ENCODE data around the gene C13orf46.
"Not testable (repeated sequence)": the region's sequence is repeated elsewhere in the genome, so short reads cannot be mapped to it uniquely, and the experiment has no call there.

C13orf46 gene

DNA sequence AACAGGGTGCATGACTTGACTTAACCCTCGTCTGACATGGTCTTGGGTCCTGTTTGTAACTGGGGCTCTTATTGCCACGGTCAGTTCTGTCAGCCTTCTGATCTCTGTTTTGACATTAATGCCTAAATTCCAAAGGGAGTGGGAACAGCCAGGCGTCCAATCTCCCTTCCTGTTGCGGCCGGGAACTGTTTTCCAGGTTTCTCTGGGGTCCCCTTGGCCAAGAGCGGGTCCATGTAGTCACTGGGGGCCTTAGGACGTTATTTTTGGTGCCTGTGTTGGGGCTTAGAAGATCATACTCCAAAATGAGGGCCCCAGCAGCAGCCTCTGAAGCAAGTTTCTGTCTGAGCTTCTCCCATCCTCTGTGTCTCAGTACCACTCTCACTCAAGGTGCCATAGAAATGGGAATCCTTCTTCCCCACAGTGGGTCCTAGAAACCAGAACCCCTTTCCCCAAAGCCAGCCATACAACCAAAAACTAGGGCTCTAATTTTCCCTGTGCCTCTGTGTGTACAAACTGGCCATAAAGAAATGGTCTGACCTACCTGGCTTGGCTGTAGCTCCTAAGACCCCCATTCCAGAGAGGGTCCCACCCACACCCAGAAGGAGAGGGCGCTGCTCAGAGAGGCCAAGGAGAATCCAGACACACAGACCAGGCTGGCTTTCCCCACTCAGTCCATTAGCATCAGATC is 50.4 kb downstream of the C13orf46 start:
- DNase-seq (ENCODE audit: low read depth in 2 of 2) = no peak

DNA sequence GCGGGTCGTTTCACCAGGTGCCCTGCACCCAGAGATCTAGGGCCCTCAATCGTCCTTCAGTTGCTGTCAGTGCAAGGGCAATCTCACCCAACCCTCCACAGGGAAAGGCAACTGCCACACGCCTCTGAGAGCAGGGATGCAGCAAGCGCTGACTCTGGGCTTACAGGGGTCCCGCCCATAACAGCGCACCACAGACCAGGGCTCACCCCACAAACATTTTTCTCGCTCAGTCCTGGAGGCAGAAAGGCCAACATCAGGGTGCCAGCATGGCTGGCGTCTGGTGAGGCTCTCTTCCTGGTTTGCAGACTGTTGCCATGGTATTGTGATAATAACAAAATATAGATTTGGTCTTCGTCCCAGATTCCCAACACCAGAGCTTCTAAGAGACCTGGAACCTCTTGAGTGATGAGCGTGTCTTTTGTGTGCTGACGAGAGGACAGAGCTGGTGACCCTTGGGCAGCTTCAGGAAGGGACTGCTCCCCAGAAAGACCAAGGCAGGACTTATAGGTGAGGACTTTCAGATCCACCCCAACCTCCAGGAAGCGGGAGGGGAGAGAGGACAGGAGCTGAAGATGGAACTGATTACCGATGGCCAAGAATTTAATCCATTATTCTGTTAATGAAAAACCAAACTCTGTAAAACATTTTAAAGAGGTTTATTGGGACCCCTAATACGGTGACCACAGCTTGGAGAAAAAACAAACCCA is 51.3 kb downstream of the C13orf46 start:
- DNase-seq (ENCODE audit: low read depth in 2 of 2) = no peak

- no peak for DNase-seq (ENCODE audit: low read depth in 2 of 2)
Observed at GRCh38 chr13:113921763-113922162, 52.1 kb downstream of the C13orf46 start.

DNA sequence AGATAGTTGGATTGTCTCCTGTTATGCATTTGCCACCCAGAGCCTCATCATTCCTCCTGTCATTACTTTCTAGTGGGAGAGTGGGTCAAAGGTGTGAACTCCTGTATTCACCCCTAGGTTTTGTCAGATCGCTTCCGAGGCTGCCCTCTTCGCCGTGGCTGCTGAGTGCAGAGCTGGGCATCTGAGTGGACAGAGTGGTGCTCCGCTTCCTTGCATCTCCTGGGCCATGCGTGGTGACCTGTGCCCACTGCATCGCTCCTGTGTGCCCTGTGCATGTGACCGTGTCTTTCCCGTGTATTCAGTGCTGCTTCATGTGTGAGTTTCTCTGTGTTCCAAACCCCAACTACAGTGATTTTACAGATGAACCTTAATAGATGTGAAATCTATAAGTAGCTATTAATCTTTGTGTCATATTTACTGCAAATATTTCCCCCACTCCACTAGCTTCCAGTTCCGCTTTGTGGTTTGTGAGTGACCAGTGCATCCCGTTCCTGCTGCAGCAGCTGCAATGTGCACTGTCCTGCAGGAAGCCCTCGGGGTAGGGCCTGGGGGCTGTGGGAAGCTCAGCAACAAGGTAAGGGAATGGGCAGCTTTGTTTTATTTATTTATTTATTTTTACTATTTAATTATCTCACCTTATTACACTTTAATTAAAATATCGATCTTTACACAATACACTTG is 53.1 kb downstream of the C13orf46 start:
- DNase-seq (ENCODE audit: low read depth in 2 of 2) = no peak

DNA sequence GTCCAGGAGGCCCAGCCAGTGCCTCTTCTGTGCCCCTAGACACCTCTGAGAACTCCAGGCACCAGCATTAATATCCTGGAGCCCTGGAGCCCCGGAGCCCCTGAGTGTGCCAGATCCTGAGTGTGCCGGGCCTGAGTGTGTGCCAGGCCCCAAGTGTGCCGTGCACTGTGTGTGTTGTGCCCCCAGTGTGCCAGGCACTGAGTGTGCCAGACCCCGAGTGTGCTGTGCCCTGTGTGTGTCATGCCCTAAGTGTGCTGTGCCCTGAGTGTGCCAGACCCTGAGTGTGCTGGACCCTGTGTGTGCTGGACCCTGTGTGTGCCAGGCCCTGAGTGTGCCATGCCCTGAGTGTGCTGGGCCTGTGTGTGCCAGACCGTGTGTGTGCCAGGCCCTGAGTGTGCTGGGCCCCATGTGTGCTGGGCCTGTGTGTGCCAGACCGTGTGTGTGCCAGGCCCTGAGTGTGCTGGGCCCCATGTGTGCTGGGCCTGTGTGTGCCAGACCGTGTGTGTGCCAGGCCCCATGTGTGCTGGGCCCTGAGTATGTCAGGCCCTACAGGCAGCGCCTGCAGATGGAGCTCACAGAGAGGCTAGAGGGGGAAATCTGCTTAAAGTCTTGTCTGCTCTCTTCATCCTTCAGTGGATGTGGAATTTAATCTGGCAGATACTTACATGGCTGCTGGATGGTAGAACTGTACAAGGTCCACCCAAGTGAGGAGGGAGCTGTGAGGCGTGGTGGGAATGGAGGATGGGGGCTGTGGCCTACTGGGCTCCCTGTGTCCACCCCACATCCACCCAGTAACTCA is 53.9 kb downstream of the C13orf46 start:
- DNase-seq (ENCODE audit: low read depth in 2 of 2) = no peak

GRCh38 chr13:113918981-113919701 is 54.7 kb downstream of the C13orf46 start:
- no peak for DNase-seq (ENCODE audit: low read depth in 2 of 2)

DNA sequence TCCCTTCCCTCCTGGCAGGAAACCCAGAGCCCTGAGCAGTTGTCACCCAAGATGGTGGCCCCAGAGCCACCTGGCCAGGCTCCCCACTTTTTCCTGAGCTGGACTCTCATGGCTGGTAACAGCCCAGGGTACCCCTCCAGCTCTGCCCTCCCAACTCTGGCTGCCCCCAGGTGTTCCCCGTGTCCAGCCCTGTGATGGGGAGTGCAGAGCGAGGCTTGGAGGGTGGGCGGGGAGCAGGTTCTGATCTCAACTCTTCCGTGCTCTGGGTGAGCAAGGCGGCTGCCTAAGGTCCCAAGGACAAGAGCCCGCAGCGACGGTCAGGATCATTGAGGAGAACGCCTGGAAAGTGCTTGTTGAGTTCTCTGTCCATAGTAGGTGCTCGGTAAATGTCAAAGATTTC is 55.3 kb downstream of the C13orf46 start:
- no peak for DNase-seq (ENCODE audit: low read depth in 2 of 2)

- no peak for DNase-seq (ENCODE audit: low read depth in 2 of 2)
Observed at GRCh38 chr13:113917594-113918371, 56.1 kb downstream of the C13orf46 start.

GRCh38 chr13:113917096-113917495 is 56.8 kb downstream of the C13orf46 start:
- DNase-seq (ENCODE audit: low read depth in 2 of 2) = no peak

- DNase-seq (ENCODE audit: low read depth in 2 of 2) = no peak
Observed at GRCh38 chr13:113916330-113916815, 57.5 kb downstream of the C13orf46 start.

DNA sequence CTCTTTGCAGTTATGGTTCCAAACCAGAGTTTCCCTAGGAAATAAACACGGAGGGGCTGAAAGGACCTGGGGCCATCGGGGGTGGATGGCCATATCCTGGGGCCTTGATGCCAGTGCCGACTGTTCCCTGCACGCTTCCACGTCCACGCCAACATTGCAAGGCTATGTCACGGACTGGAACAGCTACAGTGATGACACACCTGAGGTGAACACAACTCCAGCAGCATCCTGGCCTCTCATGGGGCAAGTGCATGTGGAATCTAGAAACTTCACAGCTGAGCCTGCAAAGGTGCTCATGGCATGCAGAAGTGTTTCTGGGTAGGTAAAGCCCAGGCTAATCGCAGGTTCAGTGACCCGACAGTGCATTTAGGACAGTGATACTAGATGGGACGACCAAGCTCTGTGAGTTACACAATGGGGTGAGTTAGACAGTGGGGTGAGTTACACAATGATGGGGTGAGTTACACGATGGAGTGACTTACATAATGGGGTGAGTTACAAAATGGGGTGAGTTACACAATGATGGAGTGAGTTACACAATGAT is 58.0 kb downstream of the C13orf46 start:
- DNase-seq (ENCODE audit: low read depth in 2 of 2) = no peak

DNA sequence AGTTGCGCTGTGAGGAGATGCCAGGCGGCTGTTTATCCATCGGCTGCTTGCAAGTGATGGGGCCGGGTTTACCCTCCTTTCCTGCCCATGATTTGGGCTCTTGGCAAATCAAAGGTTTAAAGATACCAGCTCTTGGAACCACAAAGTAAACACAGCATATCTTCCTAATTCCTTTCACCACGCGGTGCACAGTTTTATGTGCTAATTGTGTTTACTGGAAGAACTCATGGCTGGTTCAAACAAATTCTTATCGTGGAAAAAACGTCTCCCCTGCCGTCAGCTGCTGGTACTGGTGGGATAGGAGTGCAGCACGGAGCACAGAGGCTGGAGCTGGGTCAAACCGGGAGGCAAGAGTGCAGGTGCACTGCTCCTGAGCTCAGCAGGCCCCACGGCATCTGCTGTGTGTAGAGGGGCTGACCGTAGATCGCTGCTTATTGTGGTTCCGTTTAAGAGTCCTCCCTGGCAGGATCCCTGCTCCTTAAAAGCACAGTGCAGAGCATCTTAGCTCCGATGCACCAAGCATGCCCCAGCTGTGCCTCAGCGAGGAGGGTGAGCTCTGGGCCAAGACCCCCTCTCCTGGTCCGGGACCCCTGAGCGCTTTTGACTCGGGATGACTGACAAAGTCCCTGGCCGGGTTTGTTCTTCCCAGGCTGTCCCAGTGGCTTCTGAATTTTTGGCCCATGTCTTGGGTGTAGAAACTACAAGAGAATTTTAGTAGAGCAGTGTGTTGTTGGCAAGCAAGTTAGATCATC is 58.7 kb downstream of the C13orf46 start:
- no peak for DNase-seq (ENCODE audit: low read depth in 2 of 2)

DNA sequence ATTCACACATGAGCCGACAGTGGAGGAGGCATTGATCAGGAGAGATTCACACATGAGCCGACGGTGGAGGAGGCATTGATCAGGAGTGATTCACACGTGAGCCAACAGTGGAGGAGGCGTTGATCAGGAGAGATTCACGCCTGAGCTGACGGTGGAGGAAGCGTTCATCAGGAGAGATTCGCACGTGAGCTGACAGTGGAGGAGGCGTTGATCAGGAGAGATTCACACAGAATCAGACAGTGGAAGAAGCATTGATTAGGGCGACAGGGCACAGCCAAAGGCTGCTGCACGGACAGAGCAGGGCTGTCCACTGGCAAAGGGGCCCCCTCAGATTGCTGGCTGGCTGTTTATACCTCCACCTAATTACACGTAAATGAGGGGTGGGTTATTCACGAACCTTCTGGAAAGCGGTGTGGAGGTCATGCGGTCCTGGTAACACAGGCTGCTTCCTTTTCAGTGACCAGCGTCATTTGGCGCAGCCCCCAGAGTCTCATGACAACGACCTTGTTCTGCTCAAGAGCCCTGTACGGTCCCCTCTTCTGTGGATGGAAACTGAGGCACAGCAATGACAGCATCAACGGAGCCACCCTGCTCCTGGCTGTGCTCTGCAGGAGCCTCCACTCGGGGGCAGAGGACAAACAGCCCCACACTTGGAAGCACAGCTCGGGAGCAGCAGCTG is 59.4 kb downstream of the C13orf46 start:
- DNase-seq (ENCODE audit: low read depth in 2 of 2) = no peak

DNA sequence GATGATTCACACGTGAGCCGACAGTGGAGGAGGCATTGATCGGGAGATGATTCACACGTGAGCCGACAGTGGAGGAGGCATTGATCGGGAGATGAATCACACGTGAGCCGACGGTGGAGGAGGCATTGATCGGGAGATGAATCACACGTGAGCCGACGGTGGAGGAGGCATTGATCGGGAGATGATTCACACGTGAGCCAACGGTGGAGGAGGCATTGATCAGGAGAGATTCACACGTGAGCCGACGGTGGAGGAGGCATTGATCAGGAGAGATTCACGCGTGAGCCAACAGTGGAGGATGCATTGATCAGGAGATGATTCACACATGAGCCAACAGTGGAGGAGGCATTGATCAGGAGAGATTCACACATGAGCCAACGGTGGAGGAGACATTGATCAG is 60.0 kb downstream of the C13orf46 start:
- not testable (repeated sequence) for DNase-seq (ENCODE audit: low read depth in 2 of 2)

- not testable (repeated sequence) for DNase-seq (ENCODE audit: low read depth in 2 of 2)
Observed at GRCh38 chr13:113913408-113913807, 60.5 kb downstream of the C13orf46 start.

GRCh38 chr13:113912596-113912995 is 61.3 kb downstream of the C13orf46 start:
- no peak for DNase-seq (ENCODE audit: low read depth in 2 of 2)

GRCh38 chr13:113907635-113908617 is 66.0 kb downstream of the C13orf46 start:
- DNase-seq (ENCODE audit: low read depth in 2 of 2) = no peak

DNA sequence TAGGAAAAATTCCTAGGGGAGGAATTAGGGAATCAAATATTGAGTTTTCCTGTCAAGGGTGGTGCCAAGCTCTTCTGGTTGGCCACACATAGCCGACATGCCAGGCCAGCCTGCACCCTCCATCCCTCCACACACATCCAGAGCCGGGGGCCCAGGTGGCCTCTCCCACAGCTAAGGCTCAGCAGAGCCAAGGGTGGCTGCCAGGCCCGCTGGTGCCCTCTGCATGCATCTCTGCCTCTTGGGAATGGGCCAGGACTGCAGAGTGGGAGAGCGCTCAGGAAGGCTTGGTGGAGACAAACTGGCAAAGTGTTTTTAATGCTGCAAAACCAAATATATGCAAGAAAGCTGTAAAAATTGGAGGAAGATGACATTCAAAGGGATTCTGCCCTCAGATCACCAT is 67.3 kb downstream of the C13orf46 start:
- DNase-seq (ENCODE audit: low read depth in 2 of 2) = no peak
